Choroid plexus epithelial cell (primary cell): Measurements from ENCODE around the gene GSK3A.

Experiments
- DNase-seq: peaks from one replicate; pipeline ENCODE4 v3.0.0-alpha.2; 2010; ENCODE audit warnings: low read depth
- H3K4me3 ChIP-seq: 2 replicates; pipeline ENCODE4 v1.5.1; 2011; ENCODE audit warnings: low read depth, mild to moderate bottlenecking, control low read depth, low read length, moderate library complexity
- CTCF ChIP-seq: conservative IDR thresholded peaks from 2 replicates; pipeline ENCODE4 v1.5.1; 2011; ENCODE audit warnings: low read depth, mild to moderate bottlenecking, control low read depth, inconsistent platforms, low read length, moderate library complexity

GSK3A gene

GRCh38 chr19:42193706-42194105 lies 48.7 kb downstream of the GSK3A start:
- no peak for TF ChIP-seq CTCF
- peak; percentile 33 for DNase-seq
- H3K4me3 ChIP-seq, result no peak overlapping the region

GRCh38 chr19:42193294-42193693 lies 49.1 kb downstream of the GSK3A start:
- no peak overlapping the region for H3K4me3 ChIP-seq
- no peak for DNase-seq
- TF ChIP-seq CTCF, result no peak

- DNase-seq, result peak; percentile 58
- no peak for TF ChIP-seq CTCF
- H3K4me3 ChIP-seq, result no peak overlapping the region
Measured at GRCh38 chr19:42191855-42192254, 50.5 kb downstream of the GSK3A start.

- H3K4me3 ChIP-seq, result no peak overlapping the region
- TF ChIP-seq CTCF, result no peak
- no peak for DNase-seq
Measured at GRCh38 chr19:42191330-42191729, 51.1 kb downstream of the GSK3A start.

- DNase-seq, result no peak
- no peak for TF ChIP-seq CTCF
- H3K4me3 ChIP-seq, result no peak overlapping the region
Measured at GRCh38 chr19:42189133-42189532, 53.3 kb downstream of the GSK3A start.

- TF ChIP-seq CTCF, result no peak
- no peak for DNase-seq
- H3K4me3 ChIP-seq, result no peak overlapping the region
Measured at GRCh38 chr19:42188665-42189064, 53.7 kb downstream of the GSK3A start.

- H3K4me3 ChIP-seq, result no peak overlapping the region
- peak; percentile 11 for DNase-seq
- TF ChIP-seq CTCF, result no peak
Measured at GRCh38 chr19:42185277-42185676, 57.1 kb downstream of the GSK3A start.
